ENCODE data around the gene SMOC1. TPM values are rescaled to one million over a fixed set of nuclear protein-coding genes. Genes with fewer than 3 reads are reported as not detected.

SMOC1 gene
- total RNA-seq, 1 donor from 2014 or later = 2.0 TPM

- H3K27me3 Mint-ChIP-seq (ENCODE audit: unreplicated experiment) = peaks cover 6% of the 10 kb centered on the region
- H3K36me3 Mint-ChIP-seq (ENCODE audit: unreplicated experiment) = no peaks in the 10 kb centered on the region
These were observed 163.8 kb downstream of the SMOC1 start for GRCh38 chr14:70043001-70043400.

GRCh38 chr14:70045310-70045709 lies 166.1 kb downstream of the SMOC1 start:
- Mint-ChIP-seq H3K27me3 (ENCODE audit: unreplicated experiment) (peaks cover 6% of the 10 kb centered on the region), H3K27ac (ENCODE audit: unreplicated experiment) (no peak overlapping the region), H3K4me1 (ENCODE audit: unreplicated experiment) (no peaks in the 10 kb centered on the region), H3K4me3 (ENCODE audit: unreplicated experiment) (no peak overlapping the region), H3K9me3 (ENCODE audit: unreplicated experiment) (no peaks in the 10 kb centered on the region), H3K36me3 (ENCODE audit: unreplicated experiment) (no peaks in the 10 kb centered on the region)
- DNase-seq (ENCODE audit: extremely low spot score, unreplicated experiment) = no peak
- TF ChIP-seq, protein P1, sequence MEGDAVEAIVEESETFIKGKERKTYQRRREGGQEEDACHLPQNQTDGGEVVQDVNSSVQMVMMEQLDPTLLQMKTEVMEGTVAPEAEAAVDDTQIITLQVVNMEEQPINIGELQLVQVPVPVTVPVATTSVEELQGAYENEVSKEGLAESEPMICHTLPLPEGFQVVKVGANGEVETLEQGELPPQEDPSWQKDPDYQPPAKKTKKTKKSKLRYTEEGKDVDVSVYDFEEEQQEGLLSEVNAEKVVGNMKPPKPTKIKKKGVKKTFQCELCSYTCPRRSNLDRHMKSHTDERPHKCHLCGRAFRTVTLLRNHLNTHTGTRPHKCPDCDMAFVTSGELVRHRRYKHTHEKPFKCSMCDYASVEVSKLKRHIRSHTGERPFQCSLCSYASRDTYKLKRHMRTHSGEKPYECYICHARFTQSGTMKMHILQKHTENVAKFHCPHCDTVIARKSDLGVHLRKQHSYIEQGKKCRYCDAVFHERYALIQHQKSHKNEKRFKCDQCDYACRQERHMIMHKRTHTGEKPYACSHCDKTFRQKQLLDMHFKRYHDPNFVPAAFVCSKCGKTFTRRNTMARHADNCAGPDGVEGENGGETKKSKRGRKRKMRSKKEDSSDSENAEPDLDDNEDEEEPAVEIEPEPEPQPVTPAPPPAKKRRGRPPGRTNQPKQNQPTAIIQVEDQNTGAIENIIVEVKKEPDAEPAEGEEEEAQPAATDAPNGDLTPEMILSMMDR (IDR thresholded peaks at IDR 0.05) = no peak

More at GRCh38 chr14:70043001-70043400, 163.8 kb downstream of the SMOC1 start:
- H3K4me3 Mint-ChIP-seq (ENCODE audit: unreplicated experiment) = no peak overlapping the region
- no peak for DNase-seq (ENCODE audit: extremely low spot score, unreplicated experiment)
- no peak overlapping the region for H3K27ac Mint-ChIP-seq (ENCODE audit: unreplicated experiment)
- TF ChIP-seq, protein P1 (IDR thresholded peaks at IDR 0.05) = no peak
- no peaks in the 10 kb centered on the region for H3K4me1 Mint-ChIP-seq (ENCODE audit: unreplicated experiment)
- H3K9me3 Mint-ChIP-seq (ENCODE audit: unreplicated experiment) = no peaks in the 10 kb centered on the region

DNA sequence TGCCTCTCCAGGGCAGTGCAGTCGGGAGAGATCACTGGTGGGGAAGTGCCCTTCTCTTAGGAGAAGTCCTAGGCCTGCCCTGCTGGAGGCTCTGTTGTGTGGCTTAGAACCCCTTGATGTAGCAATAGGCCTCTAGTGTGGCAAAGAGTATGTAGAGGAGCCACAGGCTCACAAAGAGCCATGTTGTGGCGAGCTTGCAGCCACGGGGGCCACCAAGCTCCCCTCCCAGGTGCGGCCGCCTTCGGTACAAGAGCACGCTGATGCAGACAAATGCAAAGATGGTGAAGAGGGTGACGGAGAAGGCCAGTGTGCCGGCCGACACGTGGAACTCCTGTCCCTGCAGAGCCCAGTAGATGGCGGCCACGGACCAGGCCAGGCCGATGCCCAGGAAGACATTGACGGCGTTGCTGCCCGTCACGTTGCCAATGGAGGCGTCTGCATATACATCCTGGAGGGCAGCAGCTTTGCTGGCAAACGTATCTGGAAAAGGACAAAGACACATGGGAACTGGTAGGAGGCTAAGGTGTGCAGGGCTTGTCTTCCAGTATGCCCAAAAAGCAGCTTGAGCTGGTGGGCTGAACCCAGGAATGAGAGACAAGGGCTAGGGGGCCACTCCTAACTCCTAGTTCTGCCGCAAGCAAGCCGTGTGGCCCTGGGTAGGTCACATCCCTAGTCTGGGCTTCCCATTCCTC lies 166.8 kb downstream of the SMOC1 start:
- H3K36me3 Mint-ChIP-seq (ENCODE audit: unreplicated experiment) = no peaks in the 10 kb centered on the region
- no peak for DNase-seq (ENCODE audit: extremely low spot score, unreplicated experiment)
- no peaks in the 10 kb centered on the region for H3K4me1 Mint-ChIP-seq (ENCODE audit: unreplicated experiment)
- TF ChIP-seq, protein P1 (IDR thresholded peaks at IDR 0.05) = peak; percentile 72
- H3K9me3 Mint-ChIP-seq (ENCODE audit: unreplicated experiment) = no peaks in the 10 kb centered on the region
- H3K27me3 Mint-ChIP-seq (ENCODE audit: unreplicated experiment) = peaks cover 6% of the 10 kb centered on the region
- no peak overlapping the region for H3K27ac Mint-ChIP-seq (ENCODE audit: unreplicated experiment)
- no peak overlapping the region for H3K4me3 Mint-ChIP-seq (ENCODE audit: unreplicated experiment)

DNA sequence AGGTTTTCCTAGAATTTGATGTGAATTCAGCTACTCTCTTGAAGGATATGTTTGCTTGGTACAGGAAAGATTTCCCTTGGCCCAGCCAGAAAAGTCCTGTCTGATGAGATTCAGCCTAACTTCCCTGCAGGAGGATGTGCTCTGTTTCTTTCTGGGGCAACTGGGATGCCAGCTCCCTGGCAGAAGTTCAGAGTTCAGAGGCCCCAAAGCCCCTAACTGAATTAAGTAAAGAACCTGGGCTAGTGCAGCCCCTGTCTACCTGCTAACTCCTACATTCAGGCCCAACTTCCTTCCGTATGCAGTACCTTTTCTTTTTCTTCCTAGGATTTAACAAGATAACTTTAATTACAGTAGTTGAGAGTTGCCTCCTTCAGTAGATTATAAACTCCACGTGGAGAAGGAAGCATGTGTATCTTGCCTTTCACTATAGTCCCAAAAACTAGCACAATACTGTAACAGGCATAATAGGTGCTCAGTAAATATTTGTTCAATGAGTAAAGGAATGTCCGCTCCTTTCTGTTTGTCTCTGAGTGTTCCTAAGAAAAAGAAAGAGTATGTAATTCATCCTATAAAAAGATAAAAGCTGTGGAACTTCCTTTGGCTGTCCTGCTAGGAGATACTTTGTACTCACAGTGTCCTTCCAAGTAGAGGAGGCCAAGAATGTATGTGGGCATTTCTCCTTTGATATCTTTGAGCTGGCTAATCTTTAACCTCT lies 168.5 kb downstream of the SMOC1 start:
- TF ChIP-seq, protein P1 (IDR thresholded peaks at IDR 0.05) = no peak
- Mint-ChIP-seq H3K27me3 (ENCODE audit: unreplicated experiment) (peaks cover 6% of the 10 kb centered on the region), H3K36me3 (ENCODE audit: unreplicated experiment) (no peaks in the 10 kb centered on the region), H3K4me1 (ENCODE audit: unreplicated experiment) (no peaks in the 10 kb centered on the region), H3K27ac (ENCODE audit: unreplicated experiment) (no peak overlapping the region), H3K4me3 (ENCODE audit: unreplicated experiment) (no peak overlapping the region), H3K9me3 (ENCODE audit: unreplicated experiment) (no peaks in the 10 kb centered on the region)
- DNase-seq (ENCODE audit: extremely low spot score, unreplicated experiment) = no peak

- TF ChIP-seq, protein P1 (IDR thresholded peaks at IDR 0.05) = no peak
- Mint-ChIP-seq H3K27ac (ENCODE audit: unreplicated experiment) (no peak overlapping the region), H3K9me3 (ENCODE audit: unreplicated experiment) (no peaks in the 10 kb centered on the region), H3K27me3 (ENCODE audit: unreplicated experiment) (peaks cover 6% of the 10 kb centered on the region), H3K36me3 (ENCODE audit: unreplicated experiment) (no peaks in the 10 kb centered on the region), H3K4me3 (ENCODE audit: unreplicated experiment) (no peak overlapping the region), H3K4me1 (ENCODE audit: unreplicated experiment) (no peaks in the 10 kb centered on the region)
- no peak for DNase-seq (ENCODE audit: extremely low spot score, unreplicated experiment)
These were observed 169.1 kb downstream of the SMOC1 start for GRCh38 chr14:70048313-70048654.
